Immature natural killer cell (primary cell): ENCODE data around the gene ACAD9. TPM values are rescaled to one million over a fixed set of nuclear protein-coding genes. Genes with fewer than 3 reads are reported as not detected.
"Not testable (repeated sequence)": the region's sequence is repeated elsewhere in the genome, so short reads cannot be mapped to it uniquely, and the experiment has no call there.

Source experiments
- DNase-seq, 3 donors: peaks; one replicate each; pipeline ENCODE4 v3.0.0; 2022; ENCODE audit warnings: mixed read lengths in 1 of 3
- H3K27ac Mint-ChIP-seq, 6 donors: one replicate each; pipeline ENCODE4 v1.8.0; 2020; ENCODE audit warnings: mixed read lengths in 6 of 6, mild to moderate bottlenecking in 5 of 6, inconsistent platforms in 4 of 6, moderate library complexity in 3 of 6
- H3K27me3 Mint-ChIP-seq, 3 donors: one replicate each; pipeline ENCODE4 v1.8.0; 2020 to 2021; ENCODE audit warnings: low read depth in 3 of 3, mild to moderate bottlenecking in 3 of 3, mixed read lengths in 3 of 3, moderate library complexity in 3 of 3, inconsistent platforms in 1 of 3
- H3K36me3 Mint-ChIP-seq, 3 donors: one replicate each; pipeline ENCODE4 v1.8.0; 2020; ENCODE audit warnings: mixed read lengths in 3 of 3, inconsistent platforms in 2 of 3, mild to moderate bottlenecking in 2 of 3
- H3K4me1 Mint-ChIP-seq, 2 donors: one replicate each; pipeline ENCODE4 v1.8.0; 2020; ENCODE audit warnings: inconsistent platforms in 2 of 2, mild to moderate bottlenecking in 2 of 2, mixed read lengths in 2 of 2, moderate library complexity in 1 of 2
- H3K4me3 Mint-ChIP-seq, 5 donors: one replicate each; pipeline ENCODE4 v1.8.0; 2020; ENCODE audit warnings: mild to moderate bottlenecking in 5 of 5, mixed read lengths in 5 of 5, inconsistent platforms in 3 of 5, moderate library complexity in 3 of 5
- H3K9me3 Mint-ChIP-seq, 6 donors: one replicate each; pipeline ENCODE4 v1.8.0; 2020; ENCODE audit warnings: mild to moderate bottlenecking in 6 of 6, mixed read lengths in 6 of 6, inconsistent platforms in 4 of 6, moderate library complexity in 3 of 6
- polyA plus RNA-seq, 3 donors: library from polyadenylated mRNA; unstranded; fragments of 300-500 nt; fragmentation: Illumina TruSeq; gene quantifications; one replicate each; pipeline ENCODE4 v1.2.3, GENCODE V29; 2021

The ACAD9 gene
- polyA plus RNA-seq, 3 donors from 2014 or later, result 11.8 to 18.9 (median 16.4) TPM

DNA sequence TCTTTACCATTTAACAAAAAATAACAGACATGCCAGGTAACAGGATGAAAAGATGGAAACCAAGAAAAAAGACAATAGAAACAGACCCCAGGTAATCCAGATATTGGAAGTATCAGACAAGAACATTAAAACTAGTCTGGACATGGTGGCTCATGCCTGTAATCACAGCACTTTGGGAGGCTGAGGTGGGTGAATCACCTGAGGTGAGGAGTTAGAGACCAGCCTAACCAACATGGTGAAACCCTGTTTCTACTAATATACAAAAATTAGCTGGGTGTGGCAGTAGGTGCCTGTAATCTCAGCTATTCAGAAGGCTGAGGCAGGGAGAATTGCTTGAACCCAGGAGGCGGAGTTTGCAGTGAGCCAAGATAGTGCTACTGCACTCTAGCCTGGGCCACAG is 40.6 kb downstream of the ACAD9 start:
- Mint-ChIP-seq H3K4me1 (peaks cover 15 to 18% of the 10 kb centered on the region in 2 donors), H3K27ac (peak overlapping the region in 2 of 6 donors; percentile 3 to 48), H3K9me3 (peaks cover 0 to 9% (median under 1%) of the 10 kb centered on the region in 6 donors), H3K36me3 (peaks cover 7 to 16% (median 13%) of the 10 kb centered on the region in 3 donors), H3K4me3 (no peak overlapping the region), H3K27me3 (peaks cover 0 to 2% (median 0%) of the 10 kb centered on the region in 3 donors)
- no peak for DNase-seq

DNA sequence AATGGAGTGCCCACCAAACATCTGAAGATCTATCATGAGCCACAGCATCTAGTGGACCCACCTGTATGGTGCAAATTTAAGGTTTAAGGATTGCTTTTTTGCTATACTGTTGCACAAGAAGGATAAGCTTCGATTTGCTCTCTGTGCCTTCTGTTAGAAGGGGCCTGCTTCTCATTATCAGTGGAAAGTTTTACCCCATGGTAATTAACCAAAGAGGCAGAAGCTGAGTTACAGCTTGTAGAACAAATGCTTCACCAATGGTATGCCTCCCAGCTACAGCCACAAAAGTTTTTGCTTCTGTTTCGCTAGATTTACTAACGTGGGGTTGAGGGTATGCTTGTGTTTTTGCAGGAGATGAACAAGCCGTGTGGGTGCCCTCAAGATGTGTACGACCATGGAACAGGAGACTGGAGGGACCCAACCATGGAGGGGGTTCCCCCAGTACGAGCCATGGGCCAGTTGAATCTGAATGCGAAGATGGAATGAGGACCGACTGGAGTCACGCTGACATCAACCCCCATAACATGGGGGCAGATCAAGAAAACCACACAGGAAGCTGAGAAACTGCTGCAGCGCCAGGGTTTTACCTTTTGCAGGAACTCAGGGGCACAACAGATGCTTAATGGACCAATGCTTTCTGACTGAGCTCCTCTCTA is 43.5 kb downstream of the ACAD9 start:
- H3K36me3 Mint-ChIP-seq, result peaks cover 4 to 10% (median 8%) of the 10 kb centered on the region in 3 donors
- H3K4me1 Mint-ChIP-seq, result peaks cover 15 to 18% of the 10 kb centered on the region in 2 donors
- H3K27me3 Mint-ChIP-seq, result peaks cover 0 to 9% (median 4%) of the 10 kb centered on the region in 3 donors
- DNase-seq, result peak in 2 of 3 donors; percentile 7 to 22
- peak overlapping the region; percentile 66 to 84 (median 76) for H3K4me3 Mint-ChIP-seq
- peak overlapping the region in 3 of 6 donors; percentile 31 to 50 (median 38) for H3K27ac Mint-ChIP-seq
- peaks cover 0 to 16% (median 1%) of the 10 kb centered on the region in 6 donors for H3K9me3 Mint-ChIP-seq

DNA sequence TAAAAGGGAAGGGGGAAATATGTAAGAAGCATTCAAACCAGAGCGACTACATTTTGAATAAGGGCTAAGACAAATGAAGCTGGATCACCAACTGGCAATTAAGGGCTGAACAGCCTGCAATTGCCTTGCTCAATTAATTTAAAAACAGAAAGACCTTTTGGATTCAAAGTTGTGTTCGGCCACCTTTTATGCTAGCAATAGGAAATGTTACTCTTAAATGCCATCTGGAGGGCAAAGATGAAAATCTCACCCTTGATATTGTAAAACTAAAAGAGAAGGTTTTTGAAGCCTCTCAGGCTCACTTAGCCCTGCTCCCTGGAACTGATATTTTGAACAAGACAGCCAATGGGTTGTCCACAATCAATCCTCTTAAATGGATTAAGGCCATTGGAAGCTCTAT is 44.2 kb downstream of the ACAD9 start:
- H3K4me3 Mint-ChIP-seq, result peak overlapping the region; percentile 66 to 84 (median 76)
- peaks cover 15 to 18% of the 10 kb centered on the region in 2 donors for H3K4me1 Mint-ChIP-seq
- H3K27ac Mint-ChIP-seq, result peak overlapping the region in 3 of 6 donors; percentile 1 to 38 (median 4)
- H3K36me3 Mint-ChIP-seq, result peaks cover 2 to 7% (median 7%) of the 10 kb centered on the region in 3 donors
- peaks cover 0 to 9% (median 9%) of the 10 kb centered on the region in 3 donors for H3K27me3 Mint-ChIP-seq
- peaks cover 0 to 16% (median 1%) of the 10 kb centered on the region in 6 donors for H3K9me3 Mint-ChIP-seq
- DNase-seq, result peak in 1 of 3 donors; percentile 23

DNA sequence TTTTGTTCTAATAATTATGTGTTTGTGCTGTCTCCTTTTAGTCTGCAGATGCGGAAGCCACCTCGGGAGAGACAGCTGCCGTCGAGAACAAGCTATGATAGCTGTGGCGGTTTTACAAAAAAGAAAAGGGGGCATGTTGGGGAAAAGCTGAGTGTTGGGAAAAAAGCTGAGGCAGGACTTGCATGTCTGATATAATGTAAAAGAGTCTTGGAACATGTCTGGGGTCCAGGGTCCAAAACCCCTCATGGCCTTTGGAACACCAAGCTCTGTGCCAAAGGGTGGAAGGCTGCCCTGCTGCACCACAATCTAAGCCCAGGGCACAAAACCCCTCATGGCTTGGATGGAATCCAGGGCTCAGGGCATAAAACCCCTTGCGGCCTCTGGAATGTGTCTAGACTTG is 44.6 kb downstream of the ACAD9 start:
- DNase-seq, H3K27me3 Mint-ChIP-seq, H3K36me3 Mint-ChIP-seq: not testable (repeated sequence)
- Mint-ChIP-seq H3K9me3 (peaks cover 0 to 16% (median 1%) of the 10 kb centered on the region in 6 donors), H3K4me3 (peak overlapping the region in 4 of 5 donors; percentile 66 to 84 (median 76)), H3K27ac (peak overlapping the region in 1 of 6 donors; percentile 4), H3K4me1 (peaks cover 15 to 18% of the 10 kb centered on the region in 2 donors)

DNA sequence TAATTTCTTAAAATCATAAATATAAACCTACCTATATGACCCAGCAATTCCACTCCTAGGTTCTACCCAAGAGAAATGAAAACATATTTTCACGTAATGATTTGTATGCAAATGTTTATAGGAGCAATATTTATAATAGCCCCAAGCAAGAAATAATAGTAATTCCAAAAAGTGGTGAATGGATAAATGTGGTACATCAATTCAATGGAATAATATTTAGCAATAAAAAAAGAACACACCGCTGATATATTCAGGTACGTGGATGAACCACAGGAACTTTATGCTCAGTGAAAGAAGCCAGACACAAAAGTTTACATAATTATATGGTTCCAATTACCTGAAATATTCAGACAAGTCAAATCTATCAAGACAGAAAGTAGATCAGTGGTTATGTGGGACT is 49.9 kb downstream of the ACAD9 start:
- Mint-ChIP-seq H3K36me3 (no peaks in the 10 kb centered on the region), H3K4me1 (no peaks in the 10 kb centered on the region), H3K27ac (no peak overlapping the region), H3K4me3 (no peak overlapping the region), H3K9me3 (peaks cover 0 to 11% (median 0%) of the 10 kb centered on the region in 6 donors), H3K27me3 (peaks cover 0 to 21% (median 10%) of the 10 kb centered on the region in 3 donors)
- DNase-seq, result no peak

DNA sequence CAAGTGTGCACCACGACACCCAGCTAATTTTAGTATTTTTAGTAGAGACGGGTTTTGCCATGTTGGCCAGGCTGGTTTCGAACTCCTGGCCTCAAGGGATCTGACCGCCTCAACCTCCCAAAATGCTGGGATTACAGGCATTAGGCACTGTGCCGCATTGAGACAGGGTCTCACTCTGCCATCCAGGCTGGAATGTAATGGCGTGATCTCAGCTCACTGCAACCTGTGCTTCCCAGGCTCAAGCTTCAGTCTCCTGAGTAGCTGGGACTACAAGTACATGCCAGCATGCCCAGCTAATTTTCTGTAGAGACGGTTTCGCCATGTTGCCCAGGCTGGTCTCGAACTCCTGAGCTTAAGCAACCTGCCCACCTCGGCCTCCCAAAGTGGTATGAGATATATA is 51.6 kb downstream of the ACAD9 start:
- H3K9me3 Mint-ChIP-seq, result peaks cover 0 to 4% (median 0%) of the 10 kb centered on the region in 6 donors
- peaks cover 0 to 17% (median 2%) of the 10 kb centered on the region in 3 donors for H3K27me3 Mint-ChIP-seq
- H3K4me1 Mint-ChIP-seq, result no peaks in the 10 kb centered on the region
- no peak overlapping the region for H3K4me3 Mint-ChIP-seq
- no peaks in the 10 kb centered on the region for H3K36me3 Mint-ChIP-seq
- DNase-seq, result no peak
- H3K27ac Mint-ChIP-seq, result no peak overlapping the region

DNA sequence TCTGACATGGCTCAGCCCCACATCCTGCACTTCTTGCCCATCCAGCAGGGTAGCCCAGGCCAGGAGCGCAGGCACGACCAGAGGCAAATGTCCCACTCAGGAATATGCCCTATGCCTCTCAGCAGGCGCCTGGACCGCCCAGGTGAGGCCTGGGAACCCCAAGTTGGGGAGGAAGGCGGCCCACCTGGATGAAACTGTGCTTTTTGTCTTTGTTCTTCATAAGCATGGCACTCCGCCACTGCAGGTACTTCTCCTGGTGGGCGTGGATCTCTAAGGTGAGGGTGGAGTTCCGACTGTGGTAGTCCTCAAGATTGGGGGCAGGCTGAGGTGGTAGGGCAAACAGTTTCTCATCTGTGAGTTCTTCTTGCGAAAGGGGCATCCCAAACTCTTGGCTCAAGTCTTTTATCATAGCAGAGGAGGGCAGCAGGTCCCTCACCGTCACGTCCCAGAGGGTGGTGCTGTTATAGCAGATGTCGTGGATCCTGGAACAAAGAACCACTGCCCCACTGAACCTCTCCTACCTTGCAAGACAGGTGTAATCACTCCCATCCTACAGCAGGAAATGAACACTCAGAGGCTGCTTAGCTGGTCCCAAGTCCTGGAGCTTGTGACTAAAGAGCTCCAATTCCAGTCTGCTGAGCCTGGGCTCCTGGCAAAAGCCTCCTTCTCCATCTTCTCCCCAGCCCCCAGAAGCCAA is 53.2 kb downstream of the ACAD9 start:
- DNase-seq, result no peak
- Mint-ChIP-seq H3K9me3 (no peaks in the 10 kb centered on the region), H3K27ac (no peak overlapping the region), H3K36me3 (no peaks in the 10 kb centered on the region), H3K27me3 (peaks cover 0 to 19% (median 2%) of the 10 kb centered on the region in 3 donors), H3K4me1 (no peaks in the 10 kb centered on the region), H3K4me3 (no peak overlapping the region)

DNA sequence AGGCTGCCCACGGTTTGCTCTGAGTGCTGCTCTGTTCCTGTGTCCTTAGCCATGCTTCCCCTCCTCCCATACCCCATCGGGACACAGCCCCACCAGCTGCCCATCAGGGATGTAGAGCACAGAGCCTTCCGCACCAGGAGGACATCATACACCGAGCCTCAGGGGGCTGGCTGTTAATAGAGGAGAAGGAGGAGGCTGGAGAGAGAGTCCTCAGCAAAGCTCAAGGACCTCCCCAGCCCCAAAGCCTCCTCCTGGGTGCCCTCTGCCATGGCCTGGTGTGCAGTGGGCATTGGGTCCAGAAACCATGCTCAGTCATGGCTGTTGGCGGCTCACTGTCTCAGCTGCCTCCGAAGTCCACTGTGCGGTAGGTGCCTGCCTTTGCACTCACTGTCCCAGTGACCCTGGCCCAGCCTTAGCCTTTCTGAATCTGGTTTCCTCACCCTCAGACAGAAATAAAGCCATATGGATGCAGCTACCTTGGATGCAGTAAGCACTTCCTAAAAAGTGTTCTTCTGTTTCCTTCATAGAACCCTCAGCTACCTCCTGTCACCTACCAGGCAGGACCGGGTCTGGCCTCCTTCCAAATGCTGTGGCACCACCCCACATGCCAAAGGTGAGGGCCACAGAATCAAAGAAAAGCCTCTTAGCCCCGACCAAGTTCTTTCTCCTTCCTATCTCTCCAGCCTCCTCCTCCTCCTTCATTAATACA is 53.9 kb downstream of the ACAD9 start:
- DNase-seq, result no peak
- H3K27me3 Mint-ChIP-seq, result peaks cover 0 to 17% (median 2%) of the 10 kb centered on the region in 3 donors
- H3K4me1 Mint-ChIP-seq, result no peaks in the 10 kb centered on the region
- H3K36me3 Mint-ChIP-seq, result no peaks in the 10 kb centered on the region
- H3K9me3 Mint-ChIP-seq, result no peaks in the 10 kb centered on the region
- no peak overlapping the region for H3K27ac Mint-ChIP-seq
- no peak overlapping the region for H3K4me3 Mint-ChIP-seq

DNA sequence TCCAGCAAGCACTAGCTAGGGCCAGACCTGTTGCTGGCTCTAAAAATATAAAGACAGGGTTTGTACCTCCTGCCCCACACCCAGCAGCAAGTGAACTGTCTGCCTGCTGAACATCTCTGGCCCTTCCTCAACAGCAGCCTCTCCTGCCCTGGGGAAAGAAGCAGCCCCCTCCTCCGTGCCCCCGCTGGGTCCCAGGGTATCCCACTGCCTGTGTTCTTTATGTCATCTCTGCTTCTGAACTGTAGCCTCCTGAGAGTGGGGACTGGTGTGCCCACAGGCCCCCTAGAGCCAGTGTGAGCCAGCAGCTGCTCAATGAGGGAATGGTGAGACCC is 54.5 kb downstream of the ACAD9 start:
- Mint-ChIP-seq H3K27ac (no peak overlapping the region), H3K27me3 (peaks cover 0 to 15% (median 2%) of the 10 kb centered on the region in 3 donors), H3K36me3 (no peaks in the 10 kb centered on the region), H3K4me3 (no peak overlapping the region), H3K9me3 (no peaks in the 10 kb centered on the region), H3K4me1 (no peaks in the 10 kb centered on the region)
- DNase-seq, result no peak

DNA sequence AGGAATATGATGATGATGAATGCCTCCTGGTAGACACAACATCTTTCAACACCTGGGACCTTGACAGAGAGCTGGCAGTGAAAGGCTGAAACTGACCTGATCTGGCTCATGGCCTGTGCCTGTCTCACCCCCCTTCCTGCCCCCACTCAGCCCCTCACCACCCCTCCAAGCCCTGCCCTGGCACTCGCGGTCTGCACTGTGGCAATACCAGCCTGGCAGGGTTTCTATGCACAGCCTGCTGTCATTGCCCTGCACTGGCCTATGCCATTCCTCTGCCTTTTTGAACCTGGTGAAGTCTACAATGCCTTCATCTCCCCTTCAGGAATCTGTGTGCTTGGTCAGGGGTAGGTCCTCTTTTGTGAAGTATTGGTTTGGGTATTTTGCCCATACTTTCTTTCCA is 56.5 kb downstream of the ACAD9 start:
- no peaks in the 10 kb centered on the region for H3K9me3 Mint-ChIP-seq

DNA sequence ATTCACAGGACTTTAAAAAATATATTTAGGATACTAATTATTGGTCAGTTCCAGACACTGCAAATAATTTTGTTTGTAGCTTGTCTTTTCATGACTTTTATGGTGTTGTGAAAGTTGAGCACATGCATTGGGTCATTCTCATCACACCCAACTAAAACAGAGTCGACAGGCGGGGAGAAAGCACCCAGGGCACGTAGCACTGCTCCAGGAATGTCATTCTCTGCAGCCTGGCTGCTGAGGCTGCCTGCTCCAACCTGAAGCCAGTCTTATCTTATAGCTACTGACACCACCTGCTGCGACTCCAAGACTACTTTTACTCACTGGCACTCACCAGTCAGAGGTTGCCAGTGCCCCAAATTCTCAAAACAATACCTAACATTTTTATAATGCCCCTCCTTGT is 56.9 kb downstream of the ACAD9 start:
- Mint-ChIP-seq H3K36me3 (no peaks in the 10 kb centered on the region), H3K4me1 (no peaks in the 10 kb centered on the region), H3K27me3 (peaks cover 0 to 20% (median 5%) of the 10 kb centered on the region in 3 donors), H3K9me3 (no peaks in the 10 kb centered on the region), H3K27ac (no peak overlapping the region), H3K4me3 (no peak overlapping the region)
- DNase-seq, result no peak

More for the DNA sequence above, 56.5 kb downstream of the ACAD9 start:
- H3K36me3 Mint-ChIP-seq, result no peaks in the 10 kb centered on the region
- H3K27ac Mint-ChIP-seq, result no peak overlapping the region
- DNase-seq, result no peak
- peaks cover 0 to 20% (median 5%) of the 10 kb centered on the region in 3 donors for H3K27me3 Mint-ChIP-seq
- H3K4me3 Mint-ChIP-seq, result no peak overlapping the region
- no peaks in the 10 kb centered on the region for H3K4me1 Mint-ChIP-seq

DNA sequence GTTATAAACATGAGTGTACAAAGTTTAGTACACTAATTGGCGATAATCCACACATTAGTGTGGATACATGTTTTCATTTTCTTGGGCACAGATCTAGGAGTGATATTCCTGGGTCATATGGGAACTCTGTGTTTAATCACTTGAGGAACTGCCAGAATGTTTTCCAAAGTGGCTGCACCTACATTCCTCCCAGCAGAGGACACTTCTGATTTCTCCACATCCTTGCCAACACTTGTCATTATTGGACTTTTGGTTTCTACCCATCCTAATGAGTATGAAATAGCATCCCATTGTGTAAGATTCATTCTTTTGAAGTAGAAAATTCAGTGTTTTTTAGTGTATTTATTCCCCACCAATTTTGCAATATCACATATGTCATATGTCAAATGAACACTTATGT is 60.8 kb downstream of the ACAD9 start:
- Mint-ChIP-seq H3K36me3 (no peaks in the 10 kb centered on the region), H3K9me3 (no peaks in the 10 kb centered on the region), H3K27ac (peak overlapping the region in 1 of 6 donors; percentile 5), H3K4me1 (no peaks in the 10 kb centered on the region), H3K27me3 (peaks cover 0 to 11% (median 5%) of the 10 kb centered on the region in 3 donors), H3K4me3 (no peak overlapping the region)
- no peak for DNase-seq

DNA sequence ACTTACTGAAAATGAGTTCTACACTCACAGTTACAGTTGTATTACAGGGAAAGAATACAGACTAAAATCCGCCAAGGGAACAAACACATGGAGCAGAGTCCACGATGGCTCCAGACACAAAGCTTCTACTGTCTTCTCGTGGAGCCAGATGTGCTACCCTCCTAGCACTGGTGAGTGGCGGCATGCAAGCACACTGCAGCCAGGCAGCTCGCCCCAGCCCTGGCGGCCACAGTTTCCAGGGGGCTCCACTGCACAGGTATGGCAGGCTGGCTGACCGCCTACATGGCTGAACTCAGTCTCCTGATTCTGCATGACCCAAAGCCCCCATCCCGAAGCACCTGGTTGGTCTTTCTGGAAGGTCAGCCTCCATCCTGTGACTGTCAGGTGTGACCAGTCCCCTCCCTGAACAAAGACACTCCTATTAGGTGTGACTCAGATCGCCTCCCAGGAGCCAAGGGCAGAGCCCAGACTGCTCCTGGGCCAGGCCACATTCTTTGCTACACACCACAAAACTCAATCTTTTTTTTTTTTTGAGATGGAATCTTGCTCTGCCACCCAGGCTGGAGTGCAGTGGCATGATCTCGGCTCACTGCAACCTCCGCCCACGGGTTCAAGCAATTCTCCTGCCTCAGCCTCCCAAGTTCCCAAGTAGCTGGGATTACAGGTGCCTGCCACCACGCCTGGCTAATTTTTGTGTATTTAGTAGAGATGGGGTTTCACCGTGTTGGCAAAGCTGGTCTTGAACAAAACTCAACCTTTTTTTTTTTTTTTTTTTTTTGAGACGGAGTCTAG is 62.9 kb downstream of the ACAD9 start:
- Mint-ChIP-seq H3K36me3 (no peaks in the 10 kb centered on the region), H3K27ac (no peak overlapping the region), H3K9me3 (no peaks in the 10 kb centered on the region), H3K4me1 (no peaks in the 10 kb centered on the region), H3K27me3 (peaks cover 0 to 9% (median 7%) of the 10 kb centered on the region in 3 donors), H3K4me3 (no peak overlapping the region)
- DNase-seq, result no peak
